ENCODE data around the gene DPP10.

DPP10 gene

DNA sequence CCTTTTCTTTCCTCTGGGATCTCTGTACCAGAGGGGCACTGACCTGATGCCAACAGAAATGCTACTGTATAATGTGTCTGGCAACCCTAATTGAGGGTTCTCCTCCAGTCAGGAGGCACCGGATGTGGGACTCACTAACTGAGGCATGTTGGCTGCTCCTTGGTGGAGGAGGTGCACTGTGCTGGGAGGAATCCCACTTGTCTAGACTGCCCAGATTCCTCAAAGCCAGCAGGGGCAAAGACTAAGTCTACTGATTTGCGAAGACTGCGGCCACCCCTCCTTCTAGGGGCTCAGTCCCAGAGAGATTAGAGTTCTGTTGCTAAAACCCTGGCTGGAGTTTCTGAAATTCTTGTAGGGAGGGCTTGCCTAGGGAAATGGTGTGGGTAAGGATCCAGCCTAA is 1192.1 kb downstream of the DPP10 start:
- Histone ChIP-seq H3K9me3 (ENCODE audit: control insufficient read depth in 2 of 2, low read length in 2 of 2) (no peaks in the 10 kb centered on the region), H3K36me3 (ENCODE audit: control insufficient read depth in 2 of 2, insufficient read depth in 2 of 2, low read length in 2 of 2) (no peaks in the 10 kb centered on the region), H3K9ac (ENCODE audit: low read length in 2 of 2) (no peak overlapping the region), H3K4me3 (ENCODE audit: low read length in 2 of 2) (no peak overlapping the region), H3K27me3 (ENCODE audit: control insufficient read depth in 1 of 2, insufficient read depth in 2 of 2, low read length in 2 of 2) (no peaks in the 10 kb centered on the region), H3K27ac (ENCODE audit: low read length) (no peak overlapping the region), H3K4me1 (ENCODE audit: control insufficient read depth, insufficient read depth, low read length) (no peaks in the 10 kb centered on the region)

GRCh38 chr2:115635430-115635829 is 1193.0 kb downstream of the DPP10 start:
- Histone ChIP-seq H3K4me3 (ENCODE audit: low read length in 2 of 2) (no peak overlapping the region), H3K27me3 (ENCODE audit: control insufficient read depth in 1 of 2, insufficient read depth in 2 of 2, low read length in 2 of 2) (no peaks in the 10 kb centered on the region), H3K4me1 (ENCODE audit: control insufficient read depth, insufficient read depth, low read length) (no peaks in the 10 kb centered on the region), H3K36me3 (ENCODE audit: control insufficient read depth in 2 of 2, insufficient read depth in 2 of 2, low read length in 2 of 2) (no peaks in the 10 kb centered on the region), H3K27ac (ENCODE audit: low read length) (no peak overlapping the region), H3K9ac (ENCODE audit: low read length in 2 of 2) (no peak overlapping the region), H3K9me3 (ENCODE audit: control insufficient read depth in 2 of 2, low read length in 2 of 2) (no peaks in the 10 kb centered on the region)

- Histone ChIP-seq H3K9me3 (ENCODE audit: control insufficient read depth in 2 of 2, low read length in 2 of 2) (no peaks in the 10 kb centered on the region), H3K9ac (ENCODE audit: low read length in 2 of 2) (no peak overlapping the region), H3K27me3 (ENCODE audit: control insufficient read depth in 1 of 2, insufficient read depth in 2 of 2, low read length in 2 of 2) (no peaks in the 10 kb centered on the region), H3K4me3 (ENCODE audit: low read length in 2 of 2) (no peak overlapping the region), H3K36me3 (ENCODE audit: control insufficient read depth in 2 of 2, insufficient read depth in 2 of 2, low read length in 2 of 2) (no peaks in the 10 kb centered on the region), H3K27ac (ENCODE audit: low read length) (no peak overlapping the region), H3K4me1 (ENCODE audit: control insufficient read depth, insufficient read depth, low read length) (no peaks in the 10 kb centered on the region)
Observed at GRCh38 chr2:115649731-115650130, 1207.3 kb downstream of the DPP10 start.

DNA sequence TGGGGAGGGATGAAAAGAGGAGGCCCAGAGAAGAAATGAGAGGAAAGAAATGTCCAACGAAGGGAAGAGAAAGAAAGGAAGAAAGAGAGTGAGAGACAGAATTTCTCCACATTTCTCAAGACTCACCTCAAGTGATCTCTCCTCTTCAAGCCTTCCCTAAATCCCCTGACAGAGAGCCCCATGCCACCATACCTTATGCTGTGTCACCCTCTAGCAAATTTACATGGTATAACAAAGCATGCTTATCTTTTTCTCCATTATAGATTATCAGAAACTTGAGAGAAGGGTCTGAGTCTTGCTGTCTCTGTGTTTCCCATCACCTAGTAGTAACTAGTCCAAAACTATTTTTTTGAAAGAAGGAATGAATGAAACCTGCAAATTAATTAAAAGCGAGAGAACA is 1208.4 kb downstream of the DPP10 start:
- no peak overlapping the region for H3K9ac ChIP-seq (ENCODE audit: low read length in 2 of 2)
- no peaks in the 10 kb centered on the region for H3K27me3 ChIP-seq (ENCODE audit: control insufficient read depth in 1 of 2, insufficient read depth in 2 of 2, low read length in 2 of 2)
- no peak overlapping the region for H3K4me3 ChIP-seq (ENCODE audit: low read length in 2 of 2)
- no peak overlapping the region for H3K27ac ChIP-seq (ENCODE audit: low read length)
- no peaks in the 10 kb centered on the region for H3K36me3 ChIP-seq (ENCODE audit: control insufficient read depth in 2 of 2, insufficient read depth in 2 of 2, low read length in 2 of 2)
- H3K4me1 ChIP-seq (ENCODE audit: control insufficient read depth, insufficient read depth, low read length) = no peaks in the 10 kb centered on the region
- no peaks in the 10 kb centered on the region for H3K9me3 ChIP-seq (ENCODE audit: control insufficient read depth in 2 of 2, low read length in 2 of 2)

DNA sequence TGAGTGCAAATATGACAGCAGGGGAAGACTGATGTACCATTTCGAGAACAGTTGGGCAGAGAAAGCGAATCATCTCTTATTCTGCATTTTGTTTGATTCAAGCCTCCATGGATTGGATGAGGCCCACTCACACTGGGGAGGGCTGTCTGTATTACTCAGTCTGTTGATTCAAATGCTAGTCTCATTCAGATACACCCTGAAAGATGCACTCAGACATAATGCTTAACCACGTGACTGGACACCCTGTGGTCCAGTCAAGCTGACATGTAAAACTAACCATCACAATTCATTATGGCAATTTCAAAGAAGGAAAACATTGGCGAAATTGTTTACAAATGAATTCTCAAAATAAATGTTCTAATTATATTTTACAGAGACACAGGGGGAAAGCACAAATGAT is 1210.2 kb downstream of the DPP10 start:
- no peak overlapping the region for H3K27ac ChIP-seq (ENCODE audit: low read length)
- H3K27me3 ChIP-seq (ENCODE audit: control insufficient read depth in 1 of 2, insufficient read depth in 2 of 2, low read length in 2 of 2) = no peaks in the 10 kb centered on the region
- H3K36me3 ChIP-seq (ENCODE audit: control insufficient read depth in 2 of 2, insufficient read depth in 2 of 2, low read length in 2 of 2) = no peaks in the 10 kb centered on the region
- H3K4me1 ChIP-seq (ENCODE audit: control insufficient read depth, insufficient read depth, low read length) = no peaks in the 10 kb centered on the region
- H3K4me3 ChIP-seq (ENCODE audit: low read length in 2 of 2) = no peak overlapping the region
- no peak overlapping the region for H3K9ac ChIP-seq (ENCODE audit: low read length in 2 of 2)
- no peaks in the 10 kb centered on the region for H3K9me3 ChIP-seq (ENCODE audit: control insufficient read depth in 2 of 2, low read length in 2 of 2)

DNA sequence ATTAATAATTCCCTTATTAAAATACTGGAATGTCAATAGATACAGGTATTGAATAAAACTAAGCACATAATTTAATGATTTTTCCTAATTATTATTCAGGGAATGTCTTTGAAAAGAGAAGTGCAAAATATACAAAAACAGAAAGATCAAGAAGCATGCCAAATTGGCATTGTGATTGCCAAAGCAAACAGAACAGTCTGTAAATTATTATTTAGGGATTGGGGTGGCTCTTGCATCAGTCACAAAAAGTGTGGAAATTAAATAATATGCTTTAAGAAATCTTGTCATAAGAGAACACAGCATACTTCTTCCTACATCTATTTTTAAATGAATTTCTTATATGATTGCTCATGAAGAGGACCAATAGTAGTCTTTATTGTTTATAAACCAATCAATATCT is 1211.9 kb downstream of the DPP10 start:
- no peak overlapping the region for H3K27ac ChIP-seq (ENCODE audit: low read length)
- no peaks in the 10 kb centered on the region for H3K27me3 ChIP-seq (ENCODE audit: control insufficient read depth in 1 of 2, insufficient read depth in 2 of 2, low read length in 2 of 2)
- H3K4me3 ChIP-seq (ENCODE audit: low read length in 2 of 2) = no peak overlapping the region
- no peaks in the 10 kb centered on the region for H3K4me1 ChIP-seq (ENCODE audit: control insufficient read depth, insufficient read depth, low read length)
- no peak overlapping the region for H3K9ac ChIP-seq (ENCODE audit: low read length in 2 of 2)
- no peaks in the 10 kb centered on the region for H3K9me3 ChIP-seq (ENCODE audit: control insufficient read depth in 2 of 2, low read length in 2 of 2)
- H3K36me3 ChIP-seq (ENCODE audit: control insufficient read depth in 2 of 2, insufficient read depth in 2 of 2, low read length in 2 of 2) = no peaks in the 10 kb centered on the region

DNA sequence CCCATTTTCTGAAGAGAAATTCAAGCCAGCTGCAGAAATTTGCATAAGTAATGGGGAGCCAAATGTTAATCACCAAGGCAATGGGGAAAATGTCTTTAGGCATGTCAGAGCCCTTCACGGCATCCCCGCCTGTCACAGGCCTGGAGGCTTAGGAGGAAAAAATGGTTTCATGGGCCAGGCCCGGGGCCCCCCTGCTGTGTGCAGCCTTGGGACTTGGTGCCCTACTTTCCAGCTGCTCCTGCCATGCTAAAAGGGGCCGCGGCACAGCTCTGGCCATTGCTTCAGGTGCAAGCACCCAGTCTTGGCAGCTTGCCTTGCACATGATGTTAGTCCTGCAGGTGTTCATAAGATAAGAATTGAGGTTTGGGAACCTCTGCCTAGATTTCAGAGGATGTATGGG is 1235.7 kb downstream of the DPP10 start:
- Histone ChIP-seq H3K27ac (ENCODE audit: low read length) (no peak overlapping the region), H3K27me3 (ENCODE audit: control insufficient read depth in 1 of 2, insufficient read depth in 2 of 2, low read length in 2 of 2) (no peaks in the 10 kb centered on the region), H3K9me3 (ENCODE audit: control insufficient read depth in 2 of 2, low read length in 2 of 2) (peaks cover 0 to 3% of the 10 kb centered on the region in 2 donors), H3K4me3 (ENCODE audit: low read length in 2 of 2) (no peak overlapping the region), H3K36me3 (ENCODE audit: control insufficient read depth in 2 of 2, insufficient read depth in 2 of 2, low read length in 2 of 2) (no peaks in the 10 kb centered on the region), H3K4me1 (ENCODE audit: control insufficient read depth, insufficient read depth, low read length) (no peaks in the 10 kb centered on the region), H3K9ac (ENCODE audit: low read length in 2 of 2) (no peak overlapping the region)

- H3K9ac ChIP-seq (ENCODE audit: low read length in 2 of 2) = no peak overlapping the region
- H3K27ac ChIP-seq (ENCODE audit: low read length) = no peak overlapping the region
- H3K4me1 ChIP-seq (ENCODE audit: control insufficient read depth, insufficient read depth, low read length) = no peaks in the 10 kb centered on the region
- H3K27me3 ChIP-seq (ENCODE audit: control insufficient read depth in 1 of 2, insufficient read depth in 2 of 2, low read length in 2 of 2) = no peaks in the 10 kb centered on the region
- H3K4me3 ChIP-seq (ENCODE audit: low read length in 2 of 2) = no peak overlapping the region
- no peaks in the 10 kb centered on the region for H3K36me3 ChIP-seq (ENCODE audit: control insufficient read depth in 2 of 2, insufficient read depth in 2 of 2, low read length in 2 of 2)
- no peaks in the 10 kb centered on the region for H3K9me3 ChIP-seq (ENCODE audit: control insufficient read depth in 2 of 2, low read length in 2 of 2)
Observed at GRCh38 chr2:115684345-115684744, 1241.9 kb downstream of the DPP10 start.

DNA sequence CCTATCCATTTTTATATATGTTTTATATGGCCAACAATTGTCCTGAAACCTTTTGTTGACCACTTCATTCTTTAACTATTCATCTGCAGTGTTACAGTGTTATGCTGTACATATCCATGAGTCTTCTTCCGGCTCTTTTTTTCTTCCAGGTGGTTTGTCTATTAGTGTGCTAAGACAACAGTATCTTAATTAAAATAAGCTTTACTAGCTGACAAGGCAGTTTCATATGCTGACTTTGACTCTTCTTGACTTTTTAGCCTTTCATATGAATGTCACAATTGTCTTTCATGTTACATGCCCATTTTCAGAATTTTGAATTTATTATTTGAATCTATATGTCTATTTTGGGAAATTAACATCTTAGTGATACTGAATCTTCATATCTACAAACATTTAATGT is 1249.0 kb downstream of the DPP10 start:
- H3K4me3 ChIP-seq (ENCODE audit: low read length in 2 of 2) = no peak overlapping the region
- no peak overlapping the region for H3K27ac ChIP-seq (ENCODE audit: low read length)
- H3K36me3 ChIP-seq (ENCODE audit: control insufficient read depth in 2 of 2, insufficient read depth in 2 of 2, low read length in 2 of 2) = no peaks in the 10 kb centered on the region
- no peaks in the 10 kb centered on the region for H3K27me3 ChIP-seq (ENCODE audit: control insufficient read depth in 1 of 2, insufficient read depth in 2 of 2, low read length in 2 of 2)
- H3K9ac ChIP-seq (ENCODE audit: low read length in 2 of 2) = no peak overlapping the region
- H3K9me3 ChIP-seq (ENCODE audit: control insufficient read depth in 2 of 2, low read length in 2 of 2) = no peaks in the 10 kb centered on the region
- no peaks in the 10 kb centered on the region for H3K4me1 ChIP-seq (ENCODE audit: control insufficient read depth, insufficient read depth, low read length)

DNA sequence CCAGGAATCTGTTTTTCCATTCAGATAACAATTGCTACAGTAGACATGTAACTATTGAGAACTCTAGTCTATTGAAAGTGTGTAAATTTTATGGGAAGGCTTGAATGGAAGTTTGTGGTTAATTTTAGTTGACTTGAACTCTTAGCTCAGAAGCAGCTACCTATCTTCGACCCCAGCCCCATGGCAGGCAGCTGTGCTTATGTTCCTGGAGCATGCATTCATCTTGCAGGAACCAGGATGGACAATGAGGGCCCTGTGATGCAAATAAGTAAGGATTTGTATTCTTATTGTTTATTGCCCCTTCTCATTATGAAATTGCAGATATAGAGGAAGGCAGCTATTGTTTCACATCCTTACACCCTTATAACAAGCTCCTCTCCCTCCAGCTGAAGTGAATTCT is 1252.2 kb downstream of the DPP10 start:
- no peak overlapping the region for H3K4me3 ChIP-seq (ENCODE audit: low read length in 2 of 2)
- no peaks in the 10 kb centered on the region for H3K36me3 ChIP-seq (ENCODE audit: control insufficient read depth in 2 of 2, insufficient read depth in 2 of 2, low read length in 2 of 2)
- H3K4me1 ChIP-seq (ENCODE audit: control insufficient read depth, insufficient read depth, low read length) = no peaks in the 10 kb centered on the region
- H3K27me3 ChIP-seq (ENCODE audit: control insufficient read depth in 1 of 2, insufficient read depth in 2 of 2, low read length in 2 of 2) = no peaks in the 10 kb centered on the region
- no peak overlapping the region for H3K9ac ChIP-seq (ENCODE audit: low read length in 2 of 2)
- no peaks in the 10 kb centered on the region for H3K9me3 ChIP-seq (ENCODE audit: control insufficient read depth in 2 of 2, low read length in 2 of 2)
- no peak overlapping the region for H3K27ac ChIP-seq (ENCODE audit: low read length)

DNA sequence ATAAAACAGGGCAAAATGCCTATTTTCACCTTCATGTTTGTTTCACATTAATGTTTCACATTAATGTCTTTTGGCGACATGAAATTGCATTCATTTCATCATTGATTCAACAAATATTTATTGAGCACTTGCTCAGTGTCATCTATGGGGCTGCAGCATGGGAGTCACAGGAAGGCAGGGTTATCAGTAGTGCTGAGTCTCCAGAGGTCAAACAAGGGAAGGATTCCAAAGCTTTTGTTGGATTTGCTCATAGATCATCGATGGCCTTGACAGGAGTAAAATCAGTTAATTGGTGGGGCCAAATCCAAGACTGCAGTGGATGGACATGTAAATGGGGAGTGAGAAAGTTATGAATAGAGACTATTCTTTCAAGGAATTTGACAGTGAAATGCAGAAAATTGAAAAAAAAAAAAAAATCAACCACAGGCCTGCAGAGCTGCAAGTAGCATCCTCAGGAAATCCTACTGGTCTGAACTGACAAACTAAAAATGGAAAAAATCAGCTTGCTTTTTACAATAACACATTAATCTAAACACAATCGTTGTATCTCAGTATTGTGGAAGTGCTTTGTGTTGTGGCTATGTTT is 1290.8 kb downstream of the DPP10 start:
- Histone ChIP-seq H3K9me3 (ENCODE audit: control insufficient read depth in 2 of 2, low read length in 2 of 2) (peaks cover 0 to 2% of the 10 kb centered on the region in 2 donors), H3K4me3 (ENCODE audit: low read length in 2 of 2) (no peak overlapping the region), H3K9ac (ENCODE audit: low read length in 2 of 2) (no peak overlapping the region), H3K36me3 (ENCODE audit: control insufficient read depth in 2 of 2, insufficient read depth in 2 of 2, low read length in 2 of 2) (no peaks in the 10 kb centered on the region), H3K27me3 (ENCODE audit: control insufficient read depth in 1 of 2, insufficient read depth in 2 of 2, low read length in 2 of 2) (no peaks in the 10 kb centered on the region), H3K4me1 (ENCODE audit: control insufficient read depth, insufficient read depth, low read length) (no peaks in the 10 kb centered on the region), H3K27ac (ENCODE audit: low read length) (no peak overlapping the region)
